ENCODE results near the gene MKNK1.
A peak's percentile ranks its signal among the peaks of the same experiment; 100 is the strongest.

Gene MKNK1

GRCh38 chr1:46536527-46536926, 67.5 kb downstream of the MKNK1 start:
- no peak for DNase-seq

- DNase-seq, result no peak
Observed at GRCh38 chr1:46535063-46535462, 69.0 kb downstream of the MKNK1 start.

DNA sequence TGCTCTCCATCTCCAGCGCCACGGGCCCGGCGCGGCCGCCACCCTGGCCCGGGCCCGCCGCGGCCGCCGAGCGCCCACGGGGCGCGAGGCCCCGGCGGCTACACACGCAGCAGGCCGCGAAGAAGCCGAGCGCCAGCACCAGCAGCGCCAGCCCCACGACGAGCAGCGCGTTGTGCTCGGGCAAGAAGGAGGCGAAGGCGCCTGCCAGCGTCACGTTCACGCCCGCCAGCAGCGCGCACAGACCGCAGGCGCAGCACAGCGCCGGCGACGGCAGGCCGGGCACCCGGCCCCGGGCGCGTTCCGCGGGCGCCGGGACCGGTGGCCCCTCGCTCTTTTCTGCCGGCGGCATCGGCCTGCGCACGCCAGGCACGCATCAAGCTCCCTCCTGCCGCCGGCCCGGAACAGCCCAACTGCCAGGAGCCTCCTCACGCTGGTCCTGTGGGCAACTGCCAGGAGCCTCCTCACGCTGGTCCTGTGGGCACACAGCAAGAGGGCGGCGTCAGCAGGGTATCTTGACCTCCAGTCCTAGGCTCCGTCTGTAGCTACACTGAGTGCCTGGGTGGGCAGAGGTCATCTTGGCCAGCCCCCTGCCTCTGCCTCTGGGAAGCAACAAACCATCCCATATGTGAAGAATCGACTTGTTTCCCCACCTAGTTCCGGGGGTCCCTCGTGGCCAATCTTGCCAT, 70.7 kb downstream of the MKNK1 start:
- DNase-seq, result peak; percentile 52

- peak; percentile 62 for DNase-seq
Observed at GRCh38 chr1:46532498-46533178, 71.4 kb downstream of the MKNK1 start.

- no peak for DNase-seq
Observed at GRCh38 chr1:46532095-46532494, 72.0 kb downstream of the MKNK1 start.

GRCh38 chr1:46530791-46531409, 73.2 kb downstream of the MKNK1 start:
- no peak for DNase-seq

DNA sequence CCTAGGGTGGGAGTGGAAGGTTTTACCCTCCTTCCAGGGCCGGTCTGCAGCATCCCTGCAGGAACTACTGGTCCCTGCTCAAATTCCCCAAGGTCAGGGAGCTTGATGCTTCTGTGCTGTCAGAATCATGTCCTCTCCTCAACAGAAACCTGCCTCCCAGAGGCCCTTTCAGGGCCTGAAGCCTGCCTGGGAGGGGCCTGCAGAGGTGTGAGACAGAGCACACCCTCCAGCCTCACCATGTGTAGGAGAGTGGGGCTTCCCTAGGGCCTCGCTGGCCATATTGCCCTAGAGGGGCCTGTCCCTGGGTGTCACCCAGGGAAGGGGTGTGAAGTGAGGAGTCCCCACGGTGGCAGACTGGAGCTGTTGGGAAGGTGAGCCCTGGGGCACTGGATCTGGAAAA, 73.8 kb downstream of the MKNK1 start:
- DNase-seq, result no peak

- DNase-seq, result no peak
Observed at GRCh38 chr1:46529031-46529630, 74.9 kb downstream of the MKNK1 start.

DNA sequence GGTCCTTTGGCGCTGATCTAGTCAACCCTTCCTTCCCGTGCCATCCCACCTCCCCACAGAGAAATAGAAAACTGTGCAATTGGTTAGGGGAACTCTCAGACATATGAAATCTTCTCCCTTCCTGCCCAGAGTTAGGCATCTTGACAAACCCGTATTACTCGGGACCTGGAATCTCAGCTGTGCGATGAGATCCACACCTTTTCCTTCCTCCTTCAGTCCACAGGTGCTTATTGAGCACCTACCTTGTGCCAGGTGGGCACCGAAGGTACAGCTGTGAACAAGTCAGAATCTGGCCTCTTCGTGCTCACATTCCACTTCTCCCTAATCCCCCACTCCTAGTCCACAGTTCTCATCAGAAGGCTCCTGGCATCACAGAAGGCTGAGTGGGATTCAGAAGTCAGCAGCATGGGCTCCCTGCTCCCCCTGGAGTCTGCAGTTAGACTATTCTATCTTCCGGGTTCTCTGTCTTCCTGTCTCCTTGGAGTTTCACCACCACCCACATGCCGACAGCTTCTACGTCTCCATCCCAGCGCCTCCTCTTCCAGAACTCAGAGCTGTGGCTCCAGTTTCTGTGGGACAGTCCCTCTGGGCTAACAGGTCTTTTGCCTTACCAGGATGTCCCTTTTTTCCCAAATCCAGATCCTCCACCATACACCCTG, 75.6 kb downstream of the MKNK1 start:
- DNase-seq, result no peak

- DNase-seq, result peak; percentile 58
Observed at GRCh38 chr1:46527474-46528296, 76.4 kb downstream of the MKNK1 start.

DNA sequence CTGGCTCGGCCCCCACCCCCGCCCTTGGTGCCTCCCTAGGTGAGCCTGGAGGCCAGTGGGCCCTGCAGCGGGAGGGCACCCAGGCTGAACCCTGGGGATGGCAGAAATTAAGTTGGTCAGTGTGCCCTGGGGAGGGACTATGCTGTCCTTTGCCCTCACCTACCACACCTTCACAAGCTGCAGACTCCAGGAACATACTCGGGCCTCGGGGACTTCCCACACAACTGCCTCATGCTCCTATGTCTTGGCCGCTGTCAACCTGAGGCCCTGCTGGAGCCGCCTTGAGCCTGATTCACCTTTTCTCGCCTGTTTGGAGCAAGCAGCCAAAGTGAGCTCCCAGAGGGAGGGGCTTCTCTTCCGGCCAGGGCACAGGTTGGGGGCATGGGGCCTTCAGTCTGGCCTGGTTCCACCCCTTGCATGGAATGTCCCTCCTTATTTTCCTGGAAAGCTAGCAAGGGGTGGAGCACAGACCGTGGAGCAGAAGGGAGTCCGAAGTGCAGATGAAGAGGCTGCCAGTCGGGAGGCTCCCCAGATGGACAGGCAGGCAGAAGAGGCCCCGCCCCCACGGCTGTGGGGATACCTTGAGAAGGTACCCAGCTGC, 77.3 kb downstream of the MKNK1 start:
- DNase-seq, result no peak

DNA sequence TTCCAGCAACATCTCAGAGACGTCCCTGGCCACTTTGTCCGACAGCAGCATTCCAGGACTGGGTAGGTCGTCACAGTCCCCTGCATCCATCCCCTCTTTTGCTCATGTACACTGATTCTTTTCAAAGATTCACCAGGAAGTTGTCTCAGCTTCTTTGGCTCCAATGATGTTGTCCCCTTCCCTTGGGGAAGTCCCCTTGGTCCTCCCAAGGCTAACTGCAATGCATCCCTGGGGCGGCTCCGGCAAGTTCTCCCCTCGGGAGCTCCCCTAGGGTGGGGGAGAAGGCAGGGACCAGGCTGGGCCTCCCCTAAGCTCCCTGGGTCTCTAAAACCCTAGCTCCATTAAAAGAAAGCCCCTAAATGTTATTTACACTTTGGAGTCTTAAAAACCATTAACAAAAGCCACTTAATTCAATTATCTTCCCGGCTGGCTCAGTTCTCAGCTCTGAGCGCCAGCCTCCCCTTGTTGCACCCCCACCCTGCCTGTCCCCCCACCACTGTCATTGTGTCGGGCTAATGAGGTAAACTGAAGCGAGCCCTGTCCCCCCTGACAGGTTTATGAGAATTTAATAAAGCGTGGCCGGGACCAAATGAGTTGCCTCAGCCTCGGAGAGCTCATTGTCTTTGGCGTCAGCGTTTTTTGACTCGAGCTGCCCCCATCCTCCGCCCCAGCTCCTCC, 77.9 kb downstream of the MKNK1 start:
- DNase-seq, result no peak

- no peak for DNase-seq
Observed at GRCh38 chr1:46525253-46525983, 78.7 kb downstream of the MKNK1 start.

DNA sequence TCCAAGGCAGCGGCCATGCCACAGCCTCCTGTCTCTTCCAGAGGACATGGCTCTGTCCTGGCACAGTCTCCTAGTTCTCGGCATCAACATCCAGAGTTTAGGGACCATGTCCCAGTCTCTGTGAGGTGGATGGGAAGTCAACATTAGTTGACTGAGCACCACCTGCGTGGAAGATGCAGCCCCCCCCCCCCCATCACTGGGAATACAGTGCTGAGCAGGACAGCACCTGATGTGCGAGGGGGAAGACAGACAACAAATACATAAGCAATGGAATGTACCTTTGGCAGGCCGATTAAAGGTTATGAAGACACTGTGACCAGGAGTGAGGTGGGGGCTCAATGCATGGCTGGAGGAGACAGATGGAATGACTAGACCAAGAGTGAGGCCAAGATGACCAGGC, 79.2 kb downstream of the MKNK1 start:
- no peak for DNase-seq

GRCh38 chr1:46523496-46524353, 80.3 kb downstream of the MKNK1 start:
- DNase-seq, result no peak

- no peak for DNase-seq
Observed at GRCh38 chr1:46522969-46523320, 81.1 kb downstream of the MKNK1 start.

DNA sequence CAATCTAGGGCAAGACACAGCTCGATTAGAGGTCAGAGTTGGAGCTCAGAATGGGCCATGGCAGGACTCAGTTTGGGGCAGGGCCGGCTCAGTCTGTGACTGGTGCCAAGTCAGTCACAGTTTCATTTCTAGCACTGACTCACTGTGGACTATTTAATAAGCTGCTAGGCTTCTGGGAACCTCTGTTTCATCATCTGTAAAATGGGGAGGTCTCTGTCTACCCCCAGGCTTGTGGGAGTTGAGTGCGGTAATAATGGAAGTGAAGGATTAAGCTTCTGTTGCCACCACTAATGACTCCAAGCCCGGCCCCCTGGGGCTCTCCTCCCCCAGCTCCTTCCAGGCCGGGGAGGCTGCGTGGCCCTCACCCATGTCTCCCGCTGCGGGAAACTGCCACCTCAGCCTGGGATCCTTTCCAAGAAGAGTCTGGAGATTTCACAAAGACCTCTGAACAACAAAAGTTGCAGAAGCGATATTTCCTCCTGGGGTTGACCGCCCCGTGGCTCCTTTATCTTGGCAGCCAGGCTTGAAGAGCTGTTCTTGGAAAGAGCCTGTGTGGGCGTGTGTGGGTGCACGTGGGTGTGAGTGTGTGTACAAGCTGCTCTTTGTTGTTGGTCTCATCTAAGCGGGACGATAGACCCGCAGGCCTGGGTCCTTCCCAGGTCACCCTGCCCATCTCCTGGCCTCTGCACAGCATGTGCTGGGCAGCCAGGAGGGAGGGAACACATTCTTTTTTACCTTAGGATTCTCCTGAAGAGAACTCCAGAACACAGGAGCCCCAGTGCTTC, 81.7 kb downstream of the MKNK1 start:
- no peak for DNase-seq

GRCh38 chr1:46521414-46521813, 82.7 kb downstream of the MKNK1 start:
- no peak for DNase-seq

All from CD4-positive, alpha-beta T cell treated with Interleukin-4 for 4 hours (primary cell).